Hematopoietic multipotent progenitor cell treated with erythropoietin and hydrocortisone succinate and interleukin-3 and kit ligand, for 17 days (in vitro differentiated cells): ENCODE measurements around the gene FRMD5.

Experiments
- DNase-seq: peaks from one replicate; pipeline ENCODE4 v3.0.0-alpha.2; 2015; ENCODE audit warnings: low spot score

Gene FRMD5

GRCh38 chr15:44160796-44161195 lies 34.3 kb downstream of the FRMD5 start:
- no peak for DNase-seq

- DNase-seq: no peak
Observed at GRCh38 chr15:44159492-44159891, 35.6 kb downstream of the FRMD5 start.

GRCh38 chr15:44158111-44158510 lies 37.0 kb downstream of the FRMD5 start:
- no peak for DNase-seq

- DNase-seq: no peak
Observed at GRCh38 chr15:44157679-44158078, 37.4 kb downstream of the FRMD5 start.

- DNase-seq: no peak
Observed at GRCh38 chr15:44153352-44153751, 41.7 kb downstream of the FRMD5 start.

GRCh38 chr15:44149224-44149623 lies 45.8 kb downstream of the FRMD5 start:
- no peak for DNase-seq

- no peak for DNase-seq
Observed at GRCh38 chr15:44148580-44148979, 46.5 kb downstream of the FRMD5 start.

- DNase-seq: no peak
Observed at GRCh38 chr15:44147636-44148035, 47.4 kb downstream of the FRMD5 start.

- no peak for DNase-seq
Observed at GRCh38 chr15:44145495-44145894, 49.6 kb downstream of the FRMD5 start.

GRCh38 chr15:44144992-44145391 lies 50.1 kb downstream of the FRMD5 start:
- DNase-seq: no peak

GRCh38 chr15:44144184-44144583 lies 50.9 kb downstream of the FRMD5 start:
- DNase-seq: no peak

GRCh38 chr15:44137750-44138149 lies 57.3 kb downstream of the FRMD5 start:
- no peak for DNase-seq

GRCh38 chr15:44136991-44137477 lies 58.0 kb downstream of the FRMD5 start:
- DNase-seq: no peak

- DNase-seq: no peak
Observed at GRCh38 chr15:44132057-44132456, 63.0 kb downstream of the FRMD5 start.

GRCh38 chr15:44130778-44131177 lies 64.3 kb downstream of the FRMD5 start:
- no peak for DNase-seq

- DNase-seq: no peak
Observed at GRCh38 chr15:44129911-44130310, 65.2 kb downstream of the FRMD5 start.

- no peak for DNase-seq
Observed at GRCh38 chr15:44128443-44128842, 66.6 kb downstream of the FRMD5 start.

GRCh38 chr15:44125879-44126278 lies 69.2 kb downstream of the FRMD5 start:
- no peak for DNase-seq

GRCh38 chr15:44102675-44103254 lies 92.3 kb downstream of the FRMD5 start:
- no peak for DNase-seq

- no peak for DNase-seq
Observed at GRCh38 chr15:44101944-44102343, 93.1 kb downstream of the FRMD5 start.

- DNase-seq: no peak
Observed at GRCh38 chr15:44101286-44101685, 93.8 kb downstream of the FRMD5 start.

- DNase-seq: no peak
Observed at GRCh38 chr15:44099671-44100070, 95.4 kb downstream of the FRMD5 start.

GRCh38 chr15:44097552-44097951 lies 97.5 kb downstream of the FRMD5 start:
- DNase-seq: no peak

- no peak for DNase-seq
Observed at GRCh38 chr15:44096596-44096995, 98.5 kb downstream of the FRMD5 start.

- DNase-seq: no peak
Observed at GRCh38 chr15:44094781-44095180, 100.3 kb downstream of the FRMD5 start.
